Epidermal melanocyte (primary cell): ENCODE measurements around the gene BEAN1.
A peak's percentile ranks its signal among the peaks of the same experiment; 100 is the strongest.

ENCODE experiments used
- DNase-seq: peaks from one replicate; pipeline ENCODE4 v3.0.0; 2011; ENCODE audit warnings: low spot score; ENCODE audit not compliant: insufficient read length

BEAN1 gene

GRCh38 chr16:66395806-66396555 is 31.1 kb upstream of the BEAN1 start:
- no peak for DNase-seq

GRCh38 chr16:66397736-66398433 is 29.2 kb upstream of the BEAN1 start:
- DNase-seq: no peak

- DNase-seq: no peak
Measured at GRCh38 chr16:66399031-66399430, 28.1 kb upstream of the BEAN1 start.

GRCh38 chr16:66399930-66400329 is 27.2 kb upstream of the BEAN1 start:
- DNase-seq: peak; percentile 51

- no peak for DNase-seq
Measured at GRCh38 chr16:66400503-66401380, 26.4 kb upstream of the BEAN1 start.

GRCh38 chr16:66401610-66402009 is 25.5 kb upstream of the BEAN1 start:
- DNase-seq: no peak

- DNase-seq: no peak
Measured at GRCh38 chr16:66402166-66402565, 24.9 kb upstream of the BEAN1 start.

- DNase-seq: no peak
Measured at GRCh38 chr16:66402591-66403230, 24.4 kb upstream of the BEAN1 start.

GRCh38 chr16:66403531-66404145 is 23.5 kb upstream of the BEAN1 start:
- no peak for DNase-seq

GRCh38 chr16:66405057-66405783 is 21.9 kb upstream of the BEAN1 start:
- no peak for DNase-seq

GRCh38 chr16:66406534-66407221 is 20.4 kb upstream of the BEAN1 start:
- peak; percentile 96 for DNase-seq

- peak; percentile 62 for DNase-seq
Measured at GRCh38 chr16:66408163-66409048, 18.7 kb upstream of the BEAN1 start.

- no peak for DNase-seq
Measured at GRCh38 chr16:66409156-66409555, 17.9 kb upstream of the BEAN1 start.

GRCh38 chr16:66412182-66412581 is 14.9 kb upstream of the BEAN1 start:
- DNase-seq: no peak

GRCh38 chr16:66414891-66415290 is 12.2 kb upstream of the BEAN1 start:
- no peak for DNase-seq

- DNase-seq: no peak
Measured at GRCh38 chr16:66416136-66416535, 11.0 kb upstream of the BEAN1 start.

- DNase-seq: no peak
Measured at GRCh38 chr16:66416939-66417700, 10.0 kb upstream of the BEAN1 start.
